Neuronal stem cell (in vitro differentiated cells): ENCODE data around the gene ERBIN.

Experiments used
- DNase-seq: peaks from one replicate; pipeline ENCODE4 v3.0.0-alpha.2; 2013; ENCODE audit warnings: low spot score
- H2AFZ ChIP-seq: one replicate; pipeline ENCODE4 v1.6.1; 2013; ENCODE audit warnings: mild to moderate bottlenecking, low read length, inconsistent platforms
- H2AK5ac ChIP-seq: 2 replicates; pipeline ENCODE4 v1.6.1; 2013; ENCODE audit warnings: low read depth, mild to moderate bottlenecking, inconsistent platforms, low read length, moderate library complexity, mixed read lengths
- H2BK120ac ChIP-seq: 2 replicates; pipeline ENCODE4 v1.6.1; 2013; ENCODE audit warnings: low read depth, mild to moderate bottlenecking, inconsistent platforms, low read length, moderate library complexity, mixed read lengths
- H2BK12ac ChIP-seq: one replicate; pipeline ENCODE4 v1.6.1; 2013; ENCODE audit warnings: low read length, inconsistent platforms
- H2BK15ac ChIP-seq: 2 replicates; pipeline ENCODE4 v1.6.1; 2013; ENCODE audit warnings: mild to moderate bottlenecking, low read length, inconsistent platforms, mixed read lengths
- H2BK5ac ChIP-seq: one replicate; pipeline ENCODE4 v1.6.1; 2013; ENCODE audit warnings: inconsistent platforms, mild to moderate bottlenecking, low read length, moderate library complexity
- H3K14ac ChIP-seq: one replicate; pipeline ENCODE4 v1.6.1; 2013; ENCODE audit warnings: low read length, inconsistent platforms
- H3K18ac ChIP-seq: 2 replicates; pipeline ENCODE4 v1.6.1; 2013; ENCODE audit warnings: low read length, inconsistent platforms
- H3K23ac ChIP-seq: 2 replicates; pipeline ENCODE4 v1.6.1; 2013; ENCODE audit warnings: low read depth, mild to moderate bottlenecking, mixed read lengths, low read length, inconsistent platforms; ENCODE audit not compliant: poor library complexity
- H3K27ac ChIP-seq: replicated peaks from 3 replicates; pipeline ENCODE4 v1.5.1; 2013; ENCODE audit warnings: low read length, inconsistent platforms
- H3K27me3 ChIP-seq, 3 experiments: 2 replicates each; pipeline ENCODE4 v1.6.1; 2013; ENCODE audit warnings: low read length in 3 of 3, mild to moderate bottlenecking in 2 of 3, inconsistent platforms in 1 of 3, low read depth in 1 of 3, mixed read lengths in 1 of 3, moderate library complexity in 1 of 3; ENCODE audit not compliant: control insufficient read depth in 3 of 3, insufficient read depth in 3 of 3
- H3K36me3 ChIP-seq, 2 donors: replicated peaks in 1 of 2; 2 replicates each; pipeline ENCODE4 v1.6.1; 2013; ENCODE audit warnings: low read length in 2 of 2; ENCODE audit not compliant: control insufficient read depth in 2 of 2, insufficient read depth in 2 of 2
- H3K4ac ChIP-seq: 2 replicates; pipeline ENCODE4 v1.6.1; 2013; ENCODE audit warnings: inconsistent platforms, mild to moderate bottlenecking, low read length, moderate library complexity
- H3K4me1 ChIP-seq, 2 donors: 1 replicate in 1 of 2; 2 replicates in 1 of 2; pipeline ENCODE4 v1.6.1; 2013; ENCODE audit warnings: low read length in 2 of 2, low read depth in 1 of 2; ENCODE audit not compliant: control insufficient read depth in 2 of 2, insufficient read depth in 1 of 2
- H3K4me2 ChIP-seq: one replicate; pipeline ENCODE4 v1.6.1; 2013; ENCODE audit warnings: mild to moderate bottlenecking, low read length, inconsistent platforms; ENCODE audit not compliant: insufficient read depth, poor library complexity, severe bottlenecking
- H3K4me3 ChIP-seq, 2 donors: 2 replicates each; pipeline ENCODE4 v1.5.1; 2013; ENCODE audit warnings: low read length in 2 of 2, mild to moderate bottlenecking in 2 of 2, inconsistent platforms in 1 of 2, moderate library complexity in 1 of 2
- H3K79me1 ChIP-seq: one replicate; pipeline ENCODE4 v1.6.1; 2013; ENCODE audit warnings: low read depth, mild to moderate bottlenecking, inconsistent platforms, low read length, moderate library complexity
- H3K9ac ChIP-seq: one replicate; pipeline ENCODE4 v1.6.1; 2013; ENCODE audit warnings: mild to moderate bottlenecking, low read depth, low read length, inconsistent platforms; ENCODE audit not compliant: poor library complexity
- H3K9me3 ChIP-seq, 2 donors: replicated peaks in 1 of 2; 2 replicates each; pipeline versions ENCODE3 to v1.6.1; 2013; ENCODE audit warnings: low read length in 2 of 2, mild to moderate bottlenecking in 2 of 2, inconsistent platforms in 1 of 2, low read depth in 1 of 2, mixed read lengths in 1 of 2, moderate library complexity in 1 of 2; ENCODE audit not compliant: control insufficient read depth in 2 of 2, insufficient read depth in 1 of 2
- H4K8ac ChIP-seq: one replicate; pipeline ENCODE4 v1.6.1; 2013; ENCODE audit warnings: low read depth, mild to moderate bottlenecking, inconsistent platforms, low read length, moderate library complexity
- H4K91ac ChIP-seq: one replicate; pipeline ENCODE4 v1.6.1; 2013; ENCODE audit warnings: low read length, low read depth, mild to moderate bottlenecking, inconsistent platforms; ENCODE audit not compliant: poor library complexity
- WGBS, 2 donors: extraction: QIAGEN DNeasy Blood & Tissue Kit; methylation state at CpG; one replicate each; pipeline ENCODE4 v1.1.7; 2013; ENCODE audit warnings: missing lambda C conversion rate in 2 of 2, mixed read lengths in 1 of 2; ENCODE audit not compliant: insufficient read length in 2 of 2, insufficient replicate concordance in 1 of 2; ENCODE audit errors: extremely low coverage in 2 of 2; 5-methylcytosine and 5-hydroxymethylcytosine counted together

Gene ERBIN

GRCh38 chr5:66013397-66013796 is 87.0 kb downstream of the ERBIN start:
- H4K8ac ChIP-seq: no peak overlapping the region
- H3K4me3 ChIP-seq: no peak overlapping the region
- H3K4ac ChIP-seq: no peak overlapping the region
- no peak overlapping the region for H2AFZ ChIP-seq
- H3K36me3 ChIP-seq: peaks cover 0 to 70% of the 10 kb centered on the region in 2 donors
- no peak overlapping the region for H3K4me2 ChIP-seq
- H3K27me3 ChIP-seq: no peaks in the 10 kb centered on the region
- no peak overlapping the region for H3K9ac ChIP-seq
- H3K4me1 ChIP-seq: no peaks in the 10 kb centered on the region
- no peak overlapping the region for H2BK12ac ChIP-seq
- DNase-seq: no peak
- H3K23ac ChIP-seq: no peak overlapping the region
- H2BK120ac ChIP-seq: no peak overlapping the region
- WGBS, 2 donors: no CpG with 5 or more reads among the region's 2 CpGs
- H2BK5ac ChIP-seq: no peak overlapping the region
- H2BK15ac ChIP-seq: no peak overlapping the region
- H4K91ac ChIP-seq: no peak overlapping the region
- H2AK5ac ChIP-seq: no peak overlapping the region
- no peak overlapping the region for H3K18ac ChIP-seq
- H3K9me3 ChIP-seq: peaks cover 0 to 8% of the 10 kb centered on the region in 2 donors
- no peak overlapping the region for H3K27ac ChIP-seq
- H3K79me1 ChIP-seq: no peaks in the 10 kb centered on the region
- H3K14ac ChIP-seq: no peak overlapping the region

DNA sequence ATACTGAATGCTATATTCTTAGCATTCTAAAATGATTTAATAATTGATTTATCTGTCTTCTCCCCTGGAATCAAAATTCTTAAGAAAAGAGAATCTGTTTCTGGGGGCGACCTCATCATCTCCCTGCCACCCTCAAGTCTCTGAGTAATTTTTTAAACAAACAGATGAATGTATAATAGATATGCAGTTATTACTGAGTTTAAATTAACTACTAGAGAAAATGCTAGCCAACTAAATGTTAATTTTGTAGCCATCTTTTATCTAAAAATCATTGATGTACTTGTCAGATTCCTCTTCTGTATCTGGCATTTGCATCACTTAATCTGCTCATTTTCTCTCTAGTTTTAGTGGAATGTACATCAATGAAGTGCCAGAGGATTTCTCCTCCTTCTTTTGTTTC is 87.5 kb downstream of the ERBIN start:
- H3K9me3 ChIP-seq: peaks cover 0 to 8% of the 10 kb centered on the region in 2 donors
- H3K27me3 ChIP-seq: no peaks in the 10 kb centered on the region
- WGBS, 2 donors: no CpG with 5 or more reads among the region's 1 CpG

DNA sequence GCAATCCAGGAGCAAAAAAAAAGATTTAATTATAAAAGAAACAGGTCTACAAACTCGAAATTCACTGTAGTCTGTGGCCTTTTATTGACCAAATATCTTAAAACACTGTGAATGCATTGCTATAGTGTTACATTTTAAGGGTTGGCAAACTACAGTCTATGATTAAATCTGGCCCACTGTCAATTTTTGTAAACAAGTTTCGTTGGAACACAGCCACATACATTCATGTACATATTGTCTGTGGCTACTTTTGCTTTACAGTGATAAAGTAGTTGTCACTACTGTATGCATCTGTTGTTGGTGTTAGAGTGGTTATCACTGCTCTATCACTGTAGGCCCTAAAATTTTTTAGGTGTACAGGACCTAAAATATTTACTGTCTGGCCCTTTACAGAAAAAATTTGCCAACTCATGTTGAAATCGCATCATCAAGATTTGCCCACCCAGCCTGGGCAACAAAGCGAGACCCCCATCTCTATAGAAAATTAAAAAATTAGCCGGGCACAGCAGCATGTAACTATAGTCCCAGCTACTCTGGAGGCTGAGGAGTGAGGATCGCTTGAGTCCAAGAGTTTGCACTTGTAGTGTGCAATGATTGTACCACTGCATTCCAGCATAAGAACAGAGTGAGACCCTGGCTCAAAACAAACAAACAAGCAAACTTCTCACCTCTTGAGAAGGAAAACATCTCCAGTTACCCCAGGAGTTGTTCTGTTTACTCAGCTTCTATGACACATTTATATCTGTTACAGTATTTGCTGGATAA is 89.0 kb downstream of the ERBIN start:
- no peaks in the 10 kb centered on the region for H3K4me1 ChIP-seq

More for the DNA sequence above, 87.5 kb downstream of the ERBIN start:
- Histone ChIP-seq H3K4me2 (no peak overlapping the region), H2BK15ac (no peak overlapping the region), H3K4ac (no peak overlapping the region), H4K8ac (no peak overlapping the region), H3K14ac (no peak overlapping the region), H3K36me3 (peaks cover 0 to 70% of the 10 kb centered on the region in 2 donors), H3K9ac (no peak overlapping the region), H3K79me1 (no peaks in the 10 kb centered on the region), H3K4me3 (no peak overlapping the region), H3K4me1 (no peaks in the 10 kb centered on the region), H3K18ac (no peak overlapping the region), H3K27ac (no peak overlapping the region), H3K23ac (no peak overlapping the region), H2BK5ac (no peak overlapping the region), H2BK12ac (no peak overlapping the region), H2BK120ac (no peak overlapping the region), H2AK5ac (no peak overlapping the region), H2AFZ (no peak overlapping the region), H4K91ac (no peak overlapping the region)
- DNase-seq: no peak

DNA sequence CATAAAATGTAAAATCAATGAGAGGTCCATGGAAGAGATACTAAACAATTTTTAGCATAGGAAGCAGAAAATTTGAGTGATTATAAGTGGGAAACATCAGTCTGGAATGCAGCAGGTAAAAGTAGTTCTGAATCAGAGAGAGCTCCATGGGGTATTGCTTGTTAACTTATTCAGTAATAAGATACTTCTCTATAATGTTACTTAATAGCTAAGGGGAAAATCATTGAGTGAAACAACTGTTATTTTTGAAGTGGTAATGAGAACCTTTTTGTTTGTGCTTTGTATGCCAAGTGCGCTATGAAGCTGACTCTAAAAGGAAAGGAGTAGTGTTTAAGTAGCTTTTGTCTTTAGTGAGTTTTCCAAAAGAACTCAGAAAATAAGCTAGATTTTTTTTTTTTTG is 95.2 kb downstream of the ERBIN start:
- H3K27me3 ChIP-seq: no peaks in the 10 kb centered on the region
- no peak overlapping the region for H2AFZ ChIP-seq
- no peak overlapping the region for H3K18ac ChIP-seq
- no peak for DNase-seq
- no peak overlapping the region for H2BK15ac ChIP-seq
- peaks cover 0 to 84% of the 10 kb centered on the region in 2 donors for H3K36me3 ChIP-seq
- no peak overlapping the region for H3K4ac ChIP-seq
- no peak overlapping the region for H2BK120ac ChIP-seq
- no peak overlapping the region for H3K9ac ChIP-seq
- no peak overlapping the region for H3K27ac ChIP-seq
- no CpG with 5 or more reads among the region's 1 CpG for WGBS, 2 donors
- H3K9me3 ChIP-seq: peaks cover 0 to 8% of the 10 kb centered on the region in 2 donors
- no peaks in the 10 kb centered on the region for H3K4me1 ChIP-seq
- no peak overlapping the region for H3K4me3 ChIP-seq
- H4K8ac ChIP-seq: no peak overlapping the region
- H2AK5ac ChIP-seq: no peak overlapping the region
- no peak overlapping the region for H2BK5ac ChIP-seq
- H3K14ac ChIP-seq: no peak overlapping the region
- H3K79me1 ChIP-seq: no peaks in the 10 kb centered on the region
- no peak overlapping the region for H4K91ac ChIP-seq
- H2BK12ac ChIP-seq: no peak overlapping the region
- H3K23ac ChIP-seq: no peak overlapping the region
- H3K4me2 ChIP-seq: no peak overlapping the region

More for the DNA sequence above, 89.0 kb downstream of the ERBIN start:
- H4K91ac ChIP-seq: no peak overlapping the region
- no peak overlapping the region for H4K8ac ChIP-seq
- DNase-seq: no peak
- WGBS, 2 donors: no CpG with 5 or more reads among the region's 6 CpGs
- H2BK5ac ChIP-seq: no peak overlapping the region
- no peak overlapping the region for H3K27ac ChIP-seq
- H3K9me3 ChIP-seq: peaks cover 0 to 8% of the 10 kb centered on the region in 2 donors
- H2BK120ac ChIP-seq: no peak overlapping the region
- H3K79me1 ChIP-seq: no peaks in the 10 kb centered on the region
- H3K18ac ChIP-seq: no peak overlapping the region
- H2AFZ ChIP-seq: no peak overlapping the region
- H2AK5ac ChIP-seq: no peak overlapping the region
- peaks cover 0 to 79% of the 10 kb centered on the region in 2 donors for H3K36me3 ChIP-seq
- H3K4me2 ChIP-seq: no peak overlapping the region
- no peak overlapping the region for H3K4me3 ChIP-seq
- H2BK15ac ChIP-seq: no peak overlapping the region
- no peak overlapping the region for H3K23ac ChIP-seq
- no peak overlapping the region for H3K9ac ChIP-seq
- no peak overlapping the region for H2BK12ac ChIP-seq
- no peak overlapping the region for H3K14ac ChIP-seq
- H3K4ac ChIP-seq: no peak overlapping the region
- no peaks in the 10 kb centered on the region for H3K27me3 ChIP-seq
